Esophagus muscularis mucosa (tissue), 4 donors: ENCODE data around the gene TEX47.
A peak's percentile ranks its signal among the peaks of the same experiment; 100 is the strongest.

Experiments used
- EP300 ChIP-seq: sonication (generic); formaldehyde crosslinking; IDR thresholded peaks from one replicate; pipeline ENCODE4 v1.6.1; 2017; ENCODE audit warnings: antibody characterized with exemption
- POLR2A ChIP-seq: fragments of 450-650 bp; IDR thresholded peaks from one replicate; pipeline ENCODE4 v1.6.1; 2017; ENCODE audit warnings: antibody characterized with exemption, moderate library complexity, mild to moderate bottlenecking, low read depth
- POLR2AphosphoS5 ChIP-seq, 2 donors: sonication (generic); formaldehyde crosslinking; IDR thresholded peaks; one replicate each; pipeline ENCODE4 v1.6.1; 2017; ENCODE audit warnings: antibody characterized with exemption in 2 of 2
- TF ChIP-seq, protein P1 (sequence below), 3 experiments: fragments of 200-600 bp in 2 of 3; fragments of 450-650 bp in 1 of 3; sonication (generic) in 2 of 3; IDR thresholded peaks; one replicate each; pipeline ENCODE4 v1.5.1; 2017 to 2019; ENCODE audit warnings: antibody characterized with exemption in 3 of 3, mild to moderate bottlenecking in 2 of 3, moderate library complexity in 1 of 3

DNA sequence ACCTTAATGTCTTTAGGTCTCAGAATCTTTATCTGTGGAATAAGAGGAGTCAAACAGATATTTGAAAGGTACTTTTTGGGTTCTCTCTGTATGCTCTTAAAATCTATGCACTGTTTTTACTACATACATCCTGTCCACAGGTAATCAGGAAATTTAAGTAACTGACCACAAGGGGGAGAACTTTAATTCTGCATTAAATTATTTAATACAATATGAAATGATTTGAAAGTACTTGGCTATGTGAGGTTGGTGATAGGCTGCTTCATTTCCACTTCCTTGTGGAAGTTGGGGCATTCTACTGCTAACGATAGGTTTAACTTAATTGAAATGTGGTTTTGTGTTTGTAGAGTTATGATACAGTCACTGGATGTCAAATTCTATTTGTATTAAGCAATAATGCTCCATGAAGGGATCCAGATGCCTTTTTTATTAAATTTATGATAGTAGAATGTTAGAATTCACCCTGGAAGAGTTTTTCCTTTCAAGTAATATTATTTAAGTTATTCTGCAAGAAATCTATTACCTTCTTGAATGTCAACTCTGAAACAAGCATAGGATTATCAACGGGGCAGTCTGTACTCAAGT, 6.0 kb downstream of the TEX47 start:
- TF ChIP-seq, protein P1, sequence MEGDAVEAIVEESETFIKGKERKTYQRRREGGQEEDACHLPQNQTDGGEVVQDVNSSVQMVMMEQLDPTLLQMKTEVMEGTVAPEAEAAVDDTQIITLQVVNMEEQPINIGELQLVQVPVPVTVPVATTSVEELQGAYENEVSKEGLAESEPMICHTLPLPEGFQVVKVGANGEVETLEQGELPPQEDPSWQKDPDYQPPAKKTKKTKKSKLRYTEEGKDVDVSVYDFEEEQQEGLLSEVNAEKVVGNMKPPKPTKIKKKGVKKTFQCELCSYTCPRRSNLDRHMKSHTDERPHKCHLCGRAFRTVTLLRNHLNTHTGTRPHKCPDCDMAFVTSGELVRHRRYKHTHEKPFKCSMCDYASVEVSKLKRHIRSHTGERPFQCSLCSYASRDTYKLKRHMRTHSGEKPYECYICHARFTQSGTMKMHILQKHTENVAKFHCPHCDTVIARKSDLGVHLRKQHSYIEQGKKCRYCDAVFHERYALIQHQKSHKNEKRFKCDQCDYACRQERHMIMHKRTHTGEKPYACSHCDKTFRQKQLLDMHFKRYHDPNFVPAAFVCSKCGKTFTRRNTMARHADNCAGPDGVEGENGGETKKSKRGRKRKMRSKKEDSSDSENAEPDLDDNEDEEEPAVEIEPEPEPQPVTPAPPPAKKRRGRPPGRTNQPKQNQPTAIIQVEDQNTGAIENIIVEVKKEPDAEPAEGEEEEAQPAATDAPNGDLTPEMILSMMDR (IDR thresholded peaks at IDR 0.05) = peak; percentile 10 to 44 (median 38)
- no peak for TF ChIP-seq EP300
- TF ChIP-seq POLR2A = no peak
- TF ChIP-seq POLR2AphosphoS5 (IDR thresholded peaks at IDR 0.05) = no peak
